ENCODE data around the gene IRAK2. TPM values are rescaled to one million over a fixed set of nuclear protein-coding genes. Genes with fewer than 3 reads are reported as not detected.
"Not testable (repeated sequence)": the region's sequence is repeated elsewhere in the genome, so short reads cannot be mapped to it uniquely, and the experiment has no call there.

The IRAK2 gene
- total RNA-seq, 2 donors from 2014 or later: 5.6 to 10.1 TPM

DNA sequence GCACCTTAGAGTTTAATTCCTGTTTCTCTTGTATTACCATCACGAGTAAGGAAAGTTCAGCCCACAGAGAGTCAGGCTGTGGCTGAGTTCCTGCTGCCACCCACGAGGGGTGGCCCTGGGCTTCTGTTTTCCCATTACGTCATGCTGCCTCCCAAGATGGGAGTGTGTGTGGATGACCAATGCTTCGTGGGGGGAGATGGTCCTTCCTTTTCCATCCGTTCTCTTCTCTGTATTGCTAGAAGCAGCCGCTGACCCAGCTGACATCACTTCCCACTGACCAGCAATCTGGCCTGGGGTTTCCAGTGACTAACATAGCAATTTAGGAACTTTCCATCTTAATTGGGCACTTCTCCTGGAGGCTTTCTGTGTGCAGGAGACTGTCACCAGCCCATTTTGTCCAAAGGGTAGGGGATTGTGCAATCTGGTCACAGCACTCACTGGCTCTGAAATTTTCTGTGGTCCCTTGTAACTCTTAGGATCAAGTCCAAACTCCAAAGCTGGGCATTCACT, 9.3 kb downstream of the IRAK2 start:
- H3K4me3 Mint-ChIP-seq: peak overlapping the region; percentile 41
- peak; percentile 79 for ATAC-seq (replicated peaks)
- H3K36me3 Mint-ChIP-seq (ENCODE audit: low read depth): peaks cover 10% of the 10 kb centered on the region
- no peaks in the 10 kb centered on the region for H3K9me3 Mint-ChIP-seq
- H3K27me3 Mint-ChIP-seq: no peaks in the 10 kb centered on the region
- H3K27ac Mint-ChIP-seq: peak overlapping the region; percentile 76
- peaks cover 1% of the 10 kb centered on the region for H3K4me1 Mint-ChIP-seq

DNA sequence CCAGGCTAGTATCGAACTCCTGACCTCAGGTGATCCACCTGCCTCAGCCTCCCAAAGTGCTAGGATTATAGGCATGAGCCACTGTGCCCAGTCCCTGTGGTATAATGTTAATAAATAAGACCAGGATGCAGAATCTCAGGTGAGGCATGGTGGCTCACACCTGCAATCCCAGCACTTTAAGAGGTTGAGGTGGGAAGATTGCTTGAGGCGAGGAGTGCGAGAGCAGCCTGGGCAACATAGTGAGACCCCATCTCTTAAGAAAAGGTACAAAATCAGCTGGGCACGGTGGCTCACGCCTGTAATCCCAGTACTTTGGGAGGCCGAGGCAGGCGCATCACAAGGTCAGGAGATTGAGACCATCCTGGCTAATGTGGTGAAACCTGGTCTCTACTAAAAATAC, 10.6 kb downstream of the IRAK2 start:
- not testable (repeated sequence) for H3K9me3 Mint-ChIP-seq; ATAC-seq (replicated peaks); H3K27me3 Mint-ChIP-seq; H3K4me1 Mint-ChIP-seq; H3K27ac Mint-ChIP-seq; H3K4me3 Mint-ChIP-seq
- H3K36me3 Mint-ChIP-seq (ENCODE audit: low read depth): peaks cover 22% of the 10 kb centered on the region

DNA sequence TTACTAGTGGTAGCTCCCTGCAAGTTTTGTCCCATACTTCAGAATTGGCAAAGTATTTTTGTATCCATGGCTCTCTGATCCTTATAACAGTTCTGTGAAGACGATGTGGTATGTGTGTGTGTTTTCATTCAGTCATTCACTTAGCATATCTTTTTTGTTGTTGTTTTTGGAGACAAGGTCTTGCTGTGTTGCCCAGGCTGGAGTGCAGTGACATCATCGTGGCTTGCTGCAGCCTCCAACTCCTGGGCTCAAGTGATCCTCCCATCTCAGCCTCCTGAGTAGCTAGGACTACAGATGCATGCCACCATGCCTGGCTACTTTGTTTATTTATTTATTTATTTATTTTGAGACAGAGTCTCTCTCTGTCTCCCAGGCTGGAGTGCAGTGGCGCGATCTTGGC, 11.4 kb downstream of the IRAK2 start:
- H3K27ac Mint-ChIP-seq; ATAC-seq (replicated peaks): not testable (repeated sequence)

DNA sequence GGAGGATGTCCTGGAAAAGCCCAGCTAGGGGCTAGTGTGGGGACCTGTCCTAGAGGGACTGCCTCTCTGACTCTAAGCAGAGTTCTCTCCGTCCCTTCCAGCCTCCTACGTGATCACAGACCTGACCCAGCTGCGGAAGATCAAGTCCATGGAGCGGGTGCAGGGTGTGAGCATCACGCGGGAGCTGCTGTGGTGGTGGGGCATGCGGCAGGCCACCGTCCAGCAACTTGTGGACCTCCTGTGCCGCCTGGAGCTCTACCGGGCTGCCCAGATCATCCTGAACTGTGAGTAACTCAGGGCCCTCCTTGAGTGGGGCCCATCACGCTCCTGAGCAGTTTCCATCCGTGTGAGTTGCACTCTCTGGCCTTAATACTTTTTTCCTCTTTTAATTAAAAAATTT, 13.0 kb downstream of the IRAK2 start:
- no peaks in the 10 kb centered on the region for H3K9me3 Mint-ChIP-seq
- no peak overlapping the region for H3K27ac Mint-ChIP-seq
- no peak for ATAC-seq (replicated peaks)
- peaks cover 22% of the 10 kb centered on the region for H3K36me3 Mint-ChIP-seq (ENCODE audit: low read depth)
- H3K4me3 Mint-ChIP-seq: no peak overlapping the region
- H3K27me3 Mint-ChIP-seq: no peaks in the 10 kb centered on the region
- H3K4me1 Mint-ChIP-seq: peaks cover 6% of the 10 kb centered on the region

More for the DNA sequence above, 11.4 kb downstream of the IRAK2 start:
- H3K9me3 Mint-ChIP-seq, H3K27me3 Mint-ChIP-seq, H3K4me1 Mint-ChIP-seq, H3K4me3 Mint-ChIP-seq: not testable (repeated sequence)
- H3K36me3 Mint-ChIP-seq (ENCODE audit: low read depth): peaks cover 22% of the 10 kb centered on the region

DNA sequence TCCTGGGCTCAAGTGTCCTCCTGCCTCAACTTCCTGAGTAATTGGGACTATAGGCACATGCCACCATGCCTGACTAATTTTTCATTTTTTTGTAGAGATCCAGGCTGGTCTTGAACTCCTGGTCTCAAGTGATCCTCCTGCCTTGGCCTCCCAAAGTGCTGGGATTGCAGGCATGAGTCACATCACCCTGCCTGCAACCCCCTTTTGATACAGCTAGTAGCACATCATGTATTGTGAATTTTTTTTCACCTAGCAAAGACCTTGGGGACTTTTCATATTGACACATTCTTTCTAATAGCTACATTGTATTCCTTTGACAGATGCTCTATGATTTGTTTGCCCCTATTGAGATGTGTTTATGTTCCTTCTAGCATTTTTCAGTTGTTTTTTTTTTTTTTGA, 14.2 kb downstream of the IRAK2 start:
- peaks cover 22% of the 10 kb centered on the region for H3K36me3 Mint-ChIP-seq (ENCODE audit: low read depth)
- no peak overlapping the region for H3K4me3 Mint-ChIP-seq
- ATAC-seq (replicated peaks): no peak
- no peaks in the 10 kb centered on the region for H3K9me3 Mint-ChIP-seq
- peaks cover 6% of the 10 kb centered on the region for H3K4me1 Mint-ChIP-seq
- H3K27me3 Mint-ChIP-seq: no peaks in the 10 kb centered on the region
- no peak overlapping the region for H3K27ac Mint-ChIP-seq

DNA sequence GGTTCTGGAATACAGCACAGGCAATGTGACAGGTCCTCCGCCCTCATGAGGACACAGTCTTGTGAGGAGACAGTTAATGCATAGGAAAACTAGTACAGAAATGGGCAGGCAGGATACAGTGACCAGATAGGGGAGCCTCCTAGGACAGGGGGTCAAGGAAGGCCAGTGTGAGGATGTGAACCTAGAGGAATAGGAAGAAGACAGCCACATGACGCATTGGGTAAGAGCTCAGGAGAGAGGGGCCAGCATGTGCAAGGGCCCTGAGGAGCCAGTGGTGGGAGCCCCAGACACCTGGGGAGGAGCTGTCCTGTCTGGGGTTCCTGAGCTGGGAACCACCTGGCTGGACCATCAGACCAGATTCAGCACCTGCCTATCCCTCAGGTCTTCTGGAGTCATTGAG, 15.6 kb downstream of the IRAK2 start:
- no peak for ATAC-seq (replicated peaks)

GRCh38 chr3:10180738-10181295, 16.1 kb downstream of the IRAK2 start:
- no peak for ATAC-seq (replicated peaks)
- Mint-ChIP-seq H3K27ac (peak overlapping the region; percentile 76), H3K4me3 (no peak overlapping the region), H3K36me3 (ENCODE audit: low read depth) (peaks cover 22% of the 10 kb centered on the region), H3K27me3 (no peaks in the 10 kb centered on the region), H3K9me3 (no peaks in the 10 kb centered on the region), H3K4me1 (peaks cover 10% of the 10 kb centered on the region)

More for the DNA sequence above, 15.6 kb downstream of the IRAK2 start:
- no peaks in the 10 kb centered on the region for H3K9me3 Mint-ChIP-seq
- no peaks in the 10 kb centered on the region for H3K27me3 Mint-ChIP-seq
- H3K36me3 Mint-ChIP-seq (ENCODE audit: low read depth): peaks cover 22% of the 10 kb centered on the region
- H3K27ac Mint-ChIP-seq: peak overlapping the region; percentile 76
- no peak overlapping the region for H3K4me3 Mint-ChIP-seq
- peaks cover 10% of the 10 kb centered on the region for H3K4me1 Mint-ChIP-seq

DNA sequence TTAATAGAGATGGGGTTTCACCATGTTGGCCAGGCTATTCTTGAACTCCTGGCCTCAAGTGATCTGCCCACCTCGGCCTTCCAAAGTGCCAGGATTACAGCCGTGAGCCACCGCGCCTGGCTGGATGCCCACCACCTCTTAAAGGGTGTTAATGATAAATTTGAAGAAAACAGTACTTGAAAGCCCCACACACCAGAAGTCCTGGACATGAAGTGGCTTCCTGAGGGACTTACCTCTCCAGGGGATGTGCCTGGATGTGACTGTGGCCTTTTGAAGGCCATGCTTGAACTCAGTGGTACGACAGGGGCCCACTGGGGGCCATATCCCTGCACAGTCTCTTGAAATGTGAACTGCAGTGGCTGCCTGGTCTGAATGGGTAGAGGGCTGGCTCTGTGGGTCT, 18.2 kb downstream of the IRAK2 start:
- Mint-ChIP-seq H3K27ac (no peak overlapping the region), H3K36me3 (ENCODE audit: low read depth) (peaks cover 17% of the 10 kb centered on the region), H3K4me1 (peaks cover 23% of the 10 kb centered on the region), H3K9me3 (no peaks in the 10 kb centered on the region), H3K27me3 (no peaks in the 10 kb centered on the region), H3K4me3 (no peak overlapping the region)
- ATAC-seq (replicated peaks): no peak

- no peaks in the 10 kb centered on the region for H3K27me3 Mint-ChIP-seq
- H3K4me1 Mint-ChIP-seq: peaks cover 29% of the 10 kb centered on the region
- no peaks in the 10 kb centered on the region for H3K9me3 Mint-ChIP-seq
- H3K36me3 Mint-ChIP-seq (ENCODE audit: low read depth): peaks cover 10% of the 10 kb centered on the region
- H3K4me3 Mint-ChIP-seq: no peak overlapping the region
- H3K27ac Mint-ChIP-seq: peak overlapping the region; percentile 72
- no peak for ATAC-seq (replicated peaks)
These were observed 19.5 kb downstream of the IRAK2 start for GRCh38 chr3:10184250-10184649.

DNA sequence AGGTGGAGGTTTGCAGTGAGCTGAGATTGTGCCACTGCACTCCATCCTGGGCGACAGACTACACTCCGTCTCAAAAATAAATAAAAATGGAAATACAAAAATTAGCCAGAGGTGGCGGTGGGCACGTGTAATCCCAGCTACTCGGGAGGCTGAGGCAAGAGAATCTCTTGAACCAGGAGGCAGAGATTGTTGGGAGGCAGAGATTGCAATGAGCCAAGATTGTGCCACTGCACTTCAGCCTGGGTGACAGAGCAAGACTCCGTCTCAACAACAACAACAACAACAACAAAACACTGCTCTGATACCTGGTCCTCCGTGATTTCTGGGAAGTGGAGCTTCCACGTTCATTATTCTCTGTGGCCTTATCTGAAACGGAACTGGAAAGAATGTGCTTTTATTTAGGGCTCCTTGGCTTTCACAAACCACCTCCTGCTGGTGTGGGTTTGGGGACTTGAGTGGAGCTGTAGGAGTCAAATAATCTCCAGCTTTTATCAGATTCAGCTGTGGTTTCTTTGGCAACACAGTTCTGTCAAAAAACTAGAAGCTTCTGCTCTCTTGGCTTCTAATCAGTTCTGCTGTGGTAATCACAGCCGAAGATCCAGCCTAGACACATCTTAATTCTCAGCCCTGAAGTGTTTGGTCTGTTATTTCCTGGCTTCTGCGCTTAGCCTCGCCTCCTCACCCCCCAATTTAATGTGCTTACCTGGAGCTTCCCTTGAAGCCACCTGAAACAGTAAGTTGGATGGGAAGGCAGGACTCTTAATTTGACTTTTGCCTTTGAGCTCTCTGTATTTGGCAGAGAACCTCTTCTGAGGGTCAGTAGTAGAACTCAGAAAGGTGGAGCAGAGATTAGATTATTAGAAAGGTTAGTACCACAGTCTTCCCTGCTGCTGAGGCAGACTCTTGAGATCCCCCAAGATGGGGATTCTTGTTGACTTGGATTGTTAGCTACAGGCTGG, 21.4 kb downstream of the IRAK2 start:
- peak; percentile 18 for ATAC-seq (replicated peaks)
- H3K36me3 Mint-ChIP-seq (ENCODE audit: low read depth): no peaks in the 10 kb centered on the region
- H3K4me1 Mint-ChIP-seq: peaks cover 28% of the 10 kb centered on the region
- no peaks in the 10 kb centered on the region for H3K27me3 Mint-ChIP-seq
- H3K9me3 Mint-ChIP-seq: no peaks in the 10 kb centered on the region
- peak overlapping the region; percentile 83 for H3K27ac Mint-ChIP-seq
- H3K4me3 Mint-ChIP-seq: peak overlapping the region; percentile 64

DNA sequence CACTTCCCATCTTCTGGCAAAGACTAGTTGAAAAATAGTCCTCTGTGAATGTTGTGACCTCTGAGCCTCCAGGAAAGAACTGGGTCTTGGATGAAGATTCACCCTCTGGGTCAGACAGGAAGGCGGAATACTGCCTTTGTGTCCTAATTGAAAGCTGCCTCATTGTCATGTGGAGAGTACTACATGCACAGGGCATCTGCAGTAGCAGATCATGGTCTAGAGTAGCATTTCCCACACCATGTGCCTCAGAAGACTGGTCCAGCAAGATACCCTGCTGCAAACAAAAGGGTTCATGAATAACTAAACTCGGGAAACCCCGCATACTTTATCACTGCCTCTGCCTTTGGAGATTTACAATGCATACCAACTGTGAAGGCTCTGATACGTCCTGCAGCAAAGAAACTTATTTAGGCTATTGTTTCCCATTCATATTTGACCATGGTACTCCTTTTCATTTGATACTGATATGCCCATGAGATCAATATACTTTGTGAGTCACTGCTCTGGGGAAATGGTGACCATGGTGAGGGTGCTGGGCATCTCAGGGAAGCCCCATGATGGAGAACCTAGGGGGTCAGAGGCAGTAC, 22.7 kb downstream of the IRAK2 start:
- H3K4me3 Mint-ChIP-seq: peak overlapping the region; percentile 7
- ATAC-seq (replicated peaks): no peak
- peaks cover 40% of the 10 kb centered on the region for H3K4me1 Mint-ChIP-seq
- no peaks in the 10 kb centered on the region for H3K36me3 Mint-ChIP-seq (ENCODE audit: low read depth)
- H3K27me3 Mint-ChIP-seq: no peaks in the 10 kb centered on the region
- peak overlapping the region; percentile 7 for H3K27ac Mint-ChIP-seq
- H3K9me3 Mint-ChIP-seq: no peaks in the 10 kb centered on the region

DNA sequence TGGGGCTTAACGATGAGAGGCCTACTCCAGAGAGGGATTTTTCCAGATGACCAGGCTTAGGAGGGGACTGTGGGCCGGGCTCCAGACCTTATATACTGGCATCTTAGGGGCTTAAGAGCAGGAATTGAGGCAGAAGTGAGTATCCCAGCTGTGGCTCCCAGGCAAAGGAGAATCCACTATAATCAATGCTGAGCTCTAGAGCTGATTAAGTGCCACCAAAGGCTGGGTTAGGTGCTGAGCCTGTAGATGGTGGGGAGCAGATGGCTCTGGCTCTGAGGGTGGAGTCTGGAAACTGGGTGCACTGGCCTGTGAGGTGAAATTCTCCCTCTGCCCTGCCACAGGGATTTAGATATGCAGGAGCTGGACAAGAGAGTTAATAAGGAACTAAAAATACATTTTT, 23.2 kb downstream of the IRAK2 start:
- peak overlapping the region; percentile 7 for H3K4me3 Mint-ChIP-seq
- no peaks in the 10 kb centered on the region for H3K27me3 Mint-ChIP-seq
- peaks cover 46% of the 10 kb centered on the region for H3K4me1 Mint-ChIP-seq
- H3K27ac Mint-ChIP-seq: peak overlapping the region; percentile 7
- no peaks in the 10 kb centered on the region for H3K36me3 Mint-ChIP-seq (ENCODE audit: low read depth)
- no peaks in the 10 kb centered on the region for H3K9me3 Mint-ChIP-seq
- ATAC-seq (replicated peaks): no peak

DNA sequence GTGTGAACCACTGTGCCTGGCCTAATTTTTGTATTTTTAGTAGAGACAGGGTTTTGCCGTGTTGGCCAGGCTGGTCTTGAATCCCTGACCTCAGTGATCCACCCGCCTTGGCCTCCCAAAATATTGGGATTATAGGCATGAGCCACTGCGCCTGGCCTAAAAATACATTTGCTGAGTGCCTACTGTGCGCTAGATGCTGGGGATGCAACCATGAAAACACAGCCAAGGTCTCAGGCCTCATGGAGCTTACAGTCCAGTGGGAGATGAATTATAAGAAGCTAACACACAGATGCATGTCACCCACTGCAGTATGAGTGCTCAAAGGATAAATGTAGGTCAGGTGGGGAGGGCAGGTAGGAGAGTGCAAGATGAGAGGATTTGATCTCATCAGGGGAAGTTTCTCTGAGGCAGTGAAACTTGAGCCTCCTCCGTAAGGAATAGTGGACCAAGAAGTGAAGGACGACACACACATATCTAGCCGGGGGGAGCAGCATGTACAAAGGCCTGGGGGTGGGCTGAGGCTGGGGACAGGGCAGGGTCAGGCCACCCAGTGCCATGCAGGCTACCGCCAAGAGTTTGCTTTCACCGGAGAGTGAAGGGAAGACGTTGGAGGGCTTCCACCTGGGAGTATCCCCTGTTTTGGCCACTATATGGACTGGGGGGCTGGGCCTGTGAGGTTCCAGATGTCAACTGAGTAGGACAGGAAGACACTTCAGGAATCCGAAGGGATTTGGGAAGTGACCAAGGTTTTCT, 24.3 kb downstream of the IRAK2 start:
- peak overlapping the region; percentile 76 for H3K27ac Mint-ChIP-seq
- no peaks in the 10 kb centered on the region for H3K36me3 Mint-ChIP-seq (ENCODE audit: low read depth)
- H3K27me3 Mint-ChIP-seq: no peaks in the 10 kb centered on the region
- no peaks in the 10 kb centered on the region for H3K9me3 Mint-ChIP-seq
- peaks cover 56% of the 10 kb centered on the region for H3K4me1 Mint-ChIP-seq
- ATAC-seq (replicated peaks): no peak
- H3K4me3 Mint-ChIP-seq: peak overlapping the region; percentile 58
